Hematopoietic multipotent progenitor cell (in vitro differentiated cells): ENCODE data around the gene GSTA4. TPM values are rescaled to one million over a fixed set of nuclear protein-coding genes. Genes with fewer than 3 reads are reported as not detected.
"Not testable (repeated sequence)": the region's sequence is repeated elsewhere in the genome, so short reads cannot be mapped to it uniquely, and the experiment has no call there.

Experiments
- DNase-seq, 3 donors: peaks; one replicate each; pipeline ENCODE4 v3.0.0-alpha.2; 2011 to 2015; ENCODE audit warnings: low read depth in 2 of 3, low spot score in 2 of 3
- total RNA-seq: library from RNA; depleted of rRNA; stranded (reverse); fragments of >200 nt; gene quantifications from one replicate; pipeline ENCODE4 v1.2.3, GENCODE V29; 2012

Gene GSTA4
- total RNA-seq, 1 donor, result 1.9 TPM

- DNase-seq, result no peak
Observed at GRCh38 chr6:52976591-52977035, 18.5 kb downstream of the GSTA4 start.

- no peak for DNase-seq
Observed at GRCh38 chr6:52976149-52976548, 18.9 kb downstream of the GSTA4 start.

DNA sequence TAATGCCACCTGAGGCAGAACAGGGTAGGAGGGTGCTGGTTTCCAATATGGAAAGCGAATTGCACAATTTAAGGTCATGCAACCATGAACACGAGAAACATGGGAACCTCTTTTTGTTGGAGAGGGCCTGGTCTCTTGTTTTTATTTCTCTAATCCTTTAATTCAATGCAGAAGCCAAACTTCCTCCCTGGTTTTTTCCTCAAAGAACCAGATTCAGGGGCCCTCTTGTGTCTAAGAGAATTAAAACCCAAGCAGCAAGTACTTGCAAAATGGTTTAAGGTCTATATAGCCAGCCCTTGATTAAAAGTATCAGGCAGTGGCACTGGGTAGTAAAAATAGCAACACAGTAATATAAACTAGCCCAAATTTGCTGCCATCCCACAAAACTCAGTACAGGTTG lies 19.5 kb downstream of the GSTA4 start:
- DNase-seq, result no peak

DNA sequence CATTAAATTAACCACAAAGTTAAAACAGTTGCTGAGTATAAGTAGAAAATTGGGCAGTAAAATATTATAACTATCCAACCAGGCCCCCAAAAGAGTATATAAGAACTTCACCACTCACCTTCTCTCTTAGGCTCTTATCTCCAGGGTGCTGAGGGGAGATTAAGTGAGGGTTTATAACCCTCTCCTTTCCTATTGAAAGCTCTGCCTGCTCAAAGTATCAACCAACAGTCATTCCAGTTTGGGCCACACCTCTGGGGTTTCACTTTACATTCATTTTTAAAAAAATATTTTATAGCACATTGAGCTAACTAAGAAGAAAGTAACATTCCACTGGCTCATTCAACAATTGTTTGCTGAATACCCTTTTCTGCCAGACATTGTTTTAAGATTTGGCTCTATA lies 22.1 kb downstream of the GSTA4 start:
- DNase-seq, result no peak

DNA sequence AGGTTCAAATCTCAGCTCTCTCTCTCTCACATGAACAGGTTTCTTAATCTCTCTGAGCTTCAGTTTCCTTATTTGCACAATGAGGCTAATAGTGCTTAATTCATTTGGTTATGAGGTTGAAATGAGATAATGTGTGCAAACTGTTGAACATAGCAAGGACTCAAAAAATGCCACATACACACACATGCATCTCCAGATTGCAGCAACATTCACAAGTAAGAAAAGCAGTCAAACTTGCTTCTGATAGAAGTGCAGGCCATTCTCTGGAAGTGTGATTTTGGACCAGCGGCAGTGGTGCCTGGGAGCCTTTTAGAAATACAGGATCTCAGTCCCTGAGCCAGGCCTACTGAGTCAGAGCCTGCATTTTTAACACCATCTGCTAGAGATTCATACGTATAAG lies 25.7 kb downstream of the GSTA4 start:
- no peak for DNase-seq

DNA sequence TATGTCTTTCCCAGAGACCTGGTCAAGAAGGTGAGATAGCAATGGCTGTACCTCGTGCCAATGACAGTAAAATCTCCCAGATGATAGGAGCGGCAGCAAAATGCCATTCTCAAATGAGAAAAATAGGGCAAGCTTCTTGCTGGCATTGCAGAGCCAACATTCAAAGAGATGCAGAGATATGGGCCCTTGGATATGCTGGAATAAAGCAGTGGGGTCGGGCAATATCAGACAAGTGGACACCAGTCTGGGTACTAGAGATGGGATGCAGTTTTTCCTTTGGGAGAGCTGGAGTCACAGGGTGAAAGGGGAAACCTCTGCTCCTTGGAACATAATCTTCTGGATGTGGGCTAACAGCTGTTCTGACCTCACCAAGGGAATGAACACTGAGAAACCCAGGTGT lies 29.0 kb downstream of the GSTA4 start:
- DNase-seq, result no peak

DNA sequence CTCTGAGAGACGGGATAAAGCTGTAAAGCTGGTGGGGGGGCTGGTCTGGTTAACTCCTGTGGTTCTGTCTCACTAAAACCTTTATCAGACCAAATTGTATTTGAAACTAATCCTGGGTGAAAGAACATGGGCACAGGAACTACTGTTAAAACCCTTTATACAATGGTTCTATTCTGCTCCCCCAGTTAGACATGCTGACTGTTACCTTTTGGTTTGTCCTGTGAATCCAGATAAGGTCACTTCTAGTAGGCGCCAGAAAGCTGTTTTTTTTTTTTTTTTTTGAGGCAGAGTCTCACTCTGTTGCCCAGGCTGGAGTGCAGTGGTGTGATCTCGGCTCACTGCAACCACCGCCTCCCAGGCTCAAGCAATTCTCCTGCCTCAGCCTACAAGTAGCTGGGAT lies 29.7 kb downstream of the GSTA4 start:
- DNase-seq, result no peak

GRCh38 chr6:52964318-52964717 lies 30.8 kb downstream of the GSTA4 start:
- no peak for DNase-seq

DNA sequence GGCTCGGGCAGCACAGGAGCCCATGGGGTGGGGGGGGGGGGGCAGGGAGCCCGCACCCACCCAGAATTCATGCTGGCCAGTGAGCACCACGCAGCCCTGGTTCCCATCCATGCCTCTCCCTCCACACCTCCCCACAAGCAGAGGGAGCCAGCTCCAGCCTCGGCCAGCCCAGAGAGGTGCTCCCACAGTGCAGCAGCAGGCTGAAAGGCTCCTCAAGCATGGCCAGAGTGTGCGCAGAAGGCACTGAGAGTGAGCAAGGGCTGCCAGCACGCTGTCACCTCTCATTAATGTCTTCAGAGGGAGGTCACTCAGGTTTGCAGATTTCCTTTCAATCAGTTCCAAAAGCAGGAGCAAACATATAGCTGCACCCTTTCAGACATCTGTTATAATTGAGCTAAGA lies 32.4 kb downstream of the GSTA4 start:
- DNase-seq, result no peak

GRCh38 chr6:52961022-52961421 lies 34.1 kb downstream of the GSTA4 start:
- not testable (repeated sequence) for DNase-seq

GRCh38 chr6:52960211-52960610 lies 34.9 kb downstream of the GSTA4 start:
- not testable (repeated sequence) for DNase-seq

- DNase-seq, result no peak
Observed at GRCh38 chr6:52958546-52959255, 36.4 kb downstream of the GSTA4 start.

DNA sequence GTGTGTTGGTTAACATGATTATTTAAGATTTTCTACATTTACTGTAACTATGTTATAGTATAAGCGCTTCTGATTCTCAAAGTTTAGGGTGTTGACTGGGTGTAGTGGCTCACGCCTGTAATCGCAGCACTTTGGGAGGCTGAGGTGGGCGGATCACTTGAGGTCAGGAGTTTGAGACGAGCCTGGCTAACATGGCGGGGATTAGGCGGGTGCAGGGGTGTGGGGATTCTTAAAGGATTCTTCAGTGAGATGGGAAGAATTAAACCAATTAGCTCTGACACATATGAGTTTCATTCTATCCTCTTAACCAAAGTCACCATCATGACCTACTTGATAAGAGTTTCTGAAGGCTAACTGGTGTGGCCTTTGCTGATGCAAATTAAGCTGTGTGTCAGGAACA lies 39.2 kb downstream of the GSTA4 start:
- no peak for DNase-seq

DNA sequence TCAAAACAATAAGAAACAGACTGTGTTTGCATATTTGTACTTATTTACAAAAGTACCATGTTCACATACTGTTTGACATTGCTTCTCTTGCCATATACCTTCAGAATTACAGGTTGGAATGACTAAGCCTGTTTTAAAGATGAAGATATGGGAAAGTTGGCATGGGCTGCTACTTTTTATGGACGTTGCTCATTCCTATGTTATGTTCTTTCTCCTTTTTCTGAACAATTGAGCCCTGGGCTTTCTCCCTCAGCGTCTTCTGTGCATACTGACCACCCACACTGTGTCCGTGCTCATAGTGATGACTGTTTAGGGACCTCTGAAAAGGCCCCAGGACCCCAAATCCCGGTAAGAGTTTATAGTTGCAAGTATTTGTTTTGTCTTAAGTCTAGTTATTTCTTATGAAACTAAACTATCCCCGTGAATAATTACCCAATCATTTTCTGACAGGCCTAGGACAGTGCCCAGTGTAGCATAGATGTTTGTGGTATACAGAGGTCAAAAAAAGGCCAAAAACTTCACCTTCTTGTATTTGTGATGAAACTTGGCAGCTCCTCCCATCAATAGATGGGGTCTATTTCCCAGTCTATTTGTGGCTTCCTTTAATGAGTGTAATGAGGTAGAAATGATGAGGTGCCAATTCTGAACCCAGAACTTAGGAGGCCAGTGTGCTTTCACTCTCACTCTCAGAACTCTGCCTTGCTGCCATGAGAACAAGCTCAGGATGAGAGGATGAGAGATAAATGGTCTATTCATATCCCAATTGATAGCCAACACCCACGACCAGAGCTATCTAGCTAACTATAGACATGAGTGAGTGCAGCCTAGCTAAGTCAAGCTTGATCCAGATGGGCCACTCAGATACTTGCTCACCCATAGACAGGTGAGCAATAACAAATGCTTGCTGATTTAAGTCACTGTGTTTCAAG lies 40.9 kb downstream of the GSTA4 start:
- DNase-seq, result no peak

DNA sequence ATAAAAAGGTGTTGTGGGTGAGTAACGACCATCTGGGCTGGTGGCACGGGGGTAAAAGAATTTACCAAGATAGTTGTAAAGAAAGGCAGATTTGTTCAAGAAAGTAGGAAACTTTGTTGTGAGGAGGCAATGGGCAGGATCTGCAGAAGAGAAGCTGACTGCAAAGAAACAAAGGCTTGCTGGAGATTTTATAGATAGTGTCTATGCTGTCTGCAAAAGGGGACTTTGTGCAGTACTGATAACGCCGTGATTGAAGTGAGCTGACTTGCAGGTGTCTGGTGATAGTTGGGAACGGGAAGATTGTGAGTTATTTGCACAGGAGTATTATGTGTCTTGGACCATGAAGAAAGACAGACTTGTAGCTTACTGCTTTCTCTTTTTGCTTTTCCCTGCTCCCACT lies 48.8 kb downstream of the GSTA4 start:
- no peak for DNase-seq

DNA sequence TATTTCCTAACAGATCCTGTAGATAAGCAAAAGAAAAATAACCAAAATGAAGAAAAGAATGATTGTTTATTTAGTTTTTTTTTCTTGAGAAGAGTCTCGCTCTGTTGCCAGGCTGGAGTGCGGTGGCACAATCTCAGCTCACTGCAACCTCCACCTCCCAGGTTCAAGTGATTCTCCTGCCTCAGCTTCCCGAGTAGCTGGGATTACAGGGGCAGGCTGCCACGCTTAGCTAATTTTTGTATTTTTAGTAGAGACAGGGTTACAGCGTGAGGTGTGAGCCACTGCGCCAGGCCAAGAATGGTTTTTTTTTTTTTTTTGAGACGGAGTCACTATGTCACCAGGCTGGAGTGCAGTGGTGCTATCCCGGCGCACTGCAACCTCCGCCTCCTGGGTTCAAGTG lies 52.3 kb downstream of the GSTA4 start:
- not testable (repeated sequence) for DNase-seq

GRCh38 chr6:52942221-52942620 lies 52.9 kb downstream of the GSTA4 start:
- DNase-seq, result no peak

GRCh38 chr6:52937908-52938307 lies 57.2 kb downstream of the GSTA4 start:
- no peak for DNase-seq

DNA sequence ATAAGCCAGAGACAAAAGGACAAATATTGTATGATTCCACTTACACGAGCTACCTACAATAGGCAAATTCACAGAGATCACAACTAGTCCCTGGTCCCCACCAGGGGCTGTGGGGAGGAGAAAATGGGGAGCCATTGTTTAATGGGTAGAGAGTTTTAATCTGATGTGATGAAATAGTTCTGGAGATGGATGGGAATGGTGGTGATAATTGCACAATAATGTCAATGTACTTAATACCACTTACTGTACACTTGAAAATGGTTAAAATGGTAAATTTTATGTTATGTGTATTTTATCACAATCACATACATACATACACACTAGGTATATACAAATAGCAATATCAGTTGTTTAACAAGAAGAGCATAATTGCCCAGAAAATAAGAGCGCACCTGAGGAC lies 61.3 kb downstream of the GSTA4 start:
- DNase-seq, result no peak

GRCh38 chr6:52931351-52931750 lies 63.7 kb downstream of the GSTA4 start:
- no peak for DNase-seq

DNA sequence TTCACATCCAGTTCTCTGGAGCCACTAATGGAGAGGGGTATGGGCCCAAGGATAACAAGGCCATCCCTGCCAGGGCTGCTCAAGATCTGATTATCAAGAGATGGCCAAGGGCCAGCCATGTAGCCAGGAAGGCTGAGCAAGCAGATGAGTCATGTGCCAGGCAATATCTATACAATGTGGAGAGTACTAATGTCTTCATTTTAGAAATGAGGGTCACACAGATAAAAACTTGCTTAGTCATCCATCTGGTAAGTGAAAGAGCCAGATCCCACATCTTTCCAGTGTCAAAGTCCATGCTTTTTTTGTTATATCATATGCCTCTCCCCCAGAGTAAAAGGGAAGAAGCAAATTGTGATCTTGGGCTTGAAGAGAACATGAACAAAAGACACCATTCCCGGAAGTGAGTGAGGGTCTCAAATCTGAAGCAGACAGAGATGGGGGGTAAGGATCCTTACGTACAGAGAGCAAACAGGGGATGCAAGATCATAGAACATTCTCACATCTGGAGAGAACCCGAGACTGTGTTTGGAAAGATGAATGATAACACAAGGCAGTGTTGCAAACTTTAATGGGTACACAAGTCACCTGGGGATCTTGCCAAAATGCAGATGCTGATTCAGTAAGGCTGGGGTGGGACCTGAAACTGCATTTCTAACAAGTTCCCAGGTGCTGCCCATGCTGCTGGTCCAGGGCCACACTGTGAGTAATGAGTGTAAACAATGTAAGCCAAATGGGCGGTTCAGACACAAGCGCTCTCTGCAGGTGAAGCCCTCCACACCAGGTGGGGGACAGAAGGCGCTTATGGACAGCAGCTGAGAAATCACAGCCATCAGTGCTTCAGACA lies 65.5 kb downstream of the GSTA4 start:
- peak in 2 of 3 donors; percentile 2 to 11 for DNase-seq
